SK-N-SH (cell line): ENCODE data around the gene CFTR. TPM values are rescaled to one million over a fixed set of nuclear protein-coding genes. Genes with fewer than 3 reads are reported as not detected.

Experiments used
- CTCF ChIA-PET: fragments of 300-600, 350-600 bp; formaldehyde crosslinking; extraction: SDS; loops from one replicate; lab custom pipeline; 2021; lab: Yijun Ruan, JAX
- POLR2A ChIA-PET: fragments of 350-600 bp; sonication (Branson Sonifier 250); formaldehyde crosslinking; extraction: SDS; loops from one replicate; lab custom pipeline; 2020; ENCODE audit warnings: antibody characterized with exemption, inconsistent platforms; lab: Yijun Ruan, JAX
- DNase-seq: peaks from one replicate; pipeline ENCODE4 v3.0.0; 2012
- H2AFZ ChIP-seq: fragments of 200-600 bp; sonication (generic); 2 replicates; pipeline ENCODE4 v1.8.1; 2016; ENCODE audit warnings: antibody characterized with exemption, mild to moderate bottlenecking, low read depth
- H3F3A ChIP-seq: fragments of 200-600 bp; sonication (generic); replicated peaks from 2 replicates; pipeline ENCODE3; 2016; ENCODE audit warnings: antibody characterized with exemption, mild to moderate bottlenecking; ENCODE audit not compliant: insufficient read depth
- H3K27ac ChIP-seq, 2 experiments: fragments of 200-500 bp in 1 of 2; fragments of 200-600 bp in 1 of 2; sonication (Bioruptor generic) in 1 of 2; sonication (generic), shearing (Covaris generic) in 1 of 2; 2 replicates each; pipeline versions ENCODE4 v1.5.1 to v1.6.1; 2014 to 2016; ENCODE audit warnings: low read depth in 2 of 2, inconsistent platforms in 1 of 2, low read length in 1 of 2, mild to moderate bottlenecking in 1 of 2, mixed read lengths in 1 of 2
- H3K27me3 ChIP-seq: fragments of 200-600 bp; sonication (generic), shearing (Covaris generic); 2 replicates; pipeline ENCODE4 v1.6.1; 2016; ENCODE audit warnings: mixed run types; ENCODE audit not compliant: insufficient read depth
- H3K36me3 ChIP-seq, 2 experiments: fragments of 200-500 bp in 1 of 2; fragments of 200-600 bp in 1 of 2; sonication (Bioruptor generic) in 1 of 2; sonication (generic) in 1 of 2; replicated peaks in 1 of 2; 2 replicates each; pipeline versions ENCODE3 to v1.5.1; 2014 to 2016; ENCODE audit warnings: low read length in 1 of 2, mild to moderate bottlenecking in 1 of 2; ENCODE audit not compliant: insufficient read depth in 2 of 2, control insufficient read depth in 1 of 2
- H3K4me1 ChIP-seq, 2 experiments: fragments of 200-500 bp in 1 of 2; fragments of 200-600 bp in 1 of 2; sonication (Bioruptor generic) in 1 of 2; sonication (generic), shearing (Covaris generic) in 1 of 2; 2 replicates each; pipeline versions ENCODE4 v1.5.1 to v1.6.1; 2014 to 2016; ENCODE audit warnings: low read depth in 1 of 2, low read length in 1 of 2, mixed run types in 1 of 2; ENCODE audit not compliant: insufficient read depth in 2 of 2, control insufficient read depth in 1 of 2
- H3K4me2 ChIP-seq: fragments of 200-600 bp; sonication (generic), shearing (Covaris generic); 2 replicates; pipeline ENCODE4 v1.6.1; 2017; ENCODE audit warnings: mixed run types
- H3K4me3 ChIP-seq, 2 experiments: fragments of 200-500 bp in 1 of 2; fragments of 200-600 bp in 1 of 2; sonication (Bioruptor generic) in 1 of 2; sonication (generic), shearing (Covaris generic) in 1 of 2; 2 replicates each; pipeline versions ENCODE4 v1.5.1 to v1.8.1; 2014 to 2016; ENCODE audit warnings: low read depth in 2 of 2, inconsistent platforms in 1 of 2, low read length in 1 of 2, mild to moderate bottlenecking in 1 of 2, mixed read lengths in 1 of 2, moderate library complexity in 1 of 2
- H3K79me2 ChIP-seq: fragments of 200-600 bp; sonication (generic); 2 replicates; pipeline ENCODE4 v1.8.1; 2017; ENCODE audit warnings: mild to moderate bottlenecking; ENCODE audit not compliant: insufficient read depth
- H3K9ac ChIP-seq: fragments of 200-600 bp; sonication (generic); 2 replicates; pipeline ENCODE4 v1.6.1; 2017; ENCODE audit warnings: mixed run types
- H3K9me2 ChIP-seq: fragments of 200-600 bp; sonication (generic); 2 replicates; pipeline ENCODE4 v1.6.1; 2017; ENCODE audit warnings: mixed run types
- H3K9me3 ChIP-seq: fragments of 200-600 bp; sonication (generic); 2 replicates; pipeline ENCODE4 v1.6.1; 2017; ENCODE audit warnings: mixed run types, mild to moderate bottlenecking, moderate library complexity
- H4K20me1 ChIP-seq: fragments of 200-600 bp; sonication (generic); 2 replicates; pipeline ENCODE4 v1.6.1; 2017; ENCODE audit warnings: mild to moderate bottlenecking, mixed run types; ENCODE audit not compliant: insufficient read depth
- ELF1 ChIP-seq: IDR thresholded peaks from 2 replicates; pipeline ENCODE4 v1.4.0; 2012
- EZH2phosphoT487 ChIP-seq: fragments of 200-600 bp; sonication (generic); IDR thresholded peaks from 2 replicates; pipeline ENCODE4 v1.6.1; 2017; ENCODE audit warnings: low read depth, mixed run types, mild to moderate bottlenecking, antibody characterized with exemption, moderate library complexity, borderline replicate concordance
- GABPA ChIP-seq: IDR thresholded peaks from 2 replicates; pipeline ENCODE4 v1.4.0; 2012; ENCODE audit warnings: low read depth, mild to moderate bottlenecking
- GATA2 ChIP-seq: sonication (generic); formaldehyde crosslinking; IDR thresholded peaks from 2 replicates; pipeline ENCODE4 v1.5.0; 2020; ENCODE audit warnings: mild to moderate bottlenecking, missing genetic modification reagents
- MEF2A ChIP-seq: IDR thresholded peaks from 2 replicates; pipeline ENCODE4 v1.4.0; 2012; ENCODE audit warnings: low read depth, borderline replicate concordance
- MXI1 ChIP-seq: IDR thresholded peaks from 2 replicates; pipeline ENCODE4 v1.6.1; 2012; ENCODE audit warnings: mild to moderate bottlenecking, low read depth, low read length, improper control_type of control experiment
- POLR2AphosphoS5 ChIP-seq: IDR thresholded peaks from 2 replicates; pipeline ENCODE4 v1.6.1; 2012; ENCODE audit warnings: low read depth, low read length
- RAD21 ChIP-seq: IDR thresholded peaks from 2 replicates; pipeline ENCODE4 v1.6.1; 2012; ENCODE audit warnings: mild to moderate bottlenecking, low read length
- TAF1 ChIP-seq: IDR thresholded peaks from 2 replicates; pipeline ENCODE4 v1.6.1; 2012; ENCODE audit warnings: low read depth, mild to moderate bottlenecking, low read length, moderate library complexity, borderline replicate concordance
- TCF12 ChIP-seq: IDR thresholded peaks from 2 replicates; pipeline ENCODE4 v1.4.0; 2012
- TEAD4 ChIP-seq: IDR thresholded peaks from 2 replicates; pipeline ENCODE4 v1.4.0; 2012; ENCODE audit warnings: mild to moderate bottlenecking, borderline replicate concordance; ENCODE audit not compliant: insufficient read depth
- YY1 ChIP-seq: IDR thresholded peaks from 2 replicates; pipeline ENCODE4 v1.4.0; 2012; ENCODE audit warnings: low read depth, mild to moderate bottlenecking
- WGBS: methylation state at CpG from one replicate; pipeline ENCODE4 v1.1.6; 2017; ENCODE audit warnings: low lambda C conversion rate; 5-methylcytosine and 5-hydroxymethylcytosine counted together
- polyA plus RNA-seq, 3 experiments: library from polyadenylated mRNA; depleted of rRNA; stranded (reverse); fragments of >200 nt; gene quantifications; 2 replicates each; pipeline ENCODE4 v1.2.3, GENCODE V29; 2012
- TF ChIP-seq, protein P1 (sequence below): IDR thresholded peaks from 2 replicates; pipeline ENCODE4 v1.4.0; 2012; ENCODE audit warnings: low read depth
- TF ChIP-seq, protein P2 (sequence below): fragments of 150-350 bp; IDR thresholded peaks from 2 replicates; pipeline ENCODE4 v1.6.1; 2016; ENCODE audit warnings: mild to moderate bottlenecking, low read depth, low read length
- TF ChIP-seq, protein P3 (sequence below): IDR thresholded peaks from 2 replicates; pipeline ENCODE4 v1.6.1; 2012; ENCODE audit warnings: mild to moderate bottlenecking, low read depth, low read length, moderate library complexity
- TF ChIP-seq, protein P4 (sequence below): fragments of 150-350 bp; IDR thresholded peaks from 2 replicates; pipeline ENCODE4 v1.6.1; 2017; ENCODE audit warnings: antibody characterized with exemption, low read length, low read depth, borderline replicate concordance
- TF ChIP-seq, protein P5 (sequence below): IDR thresholded peaks from 2 replicates; pipeline ENCODE4 v1.4.0; 2012; ENCODE audit warnings: low read depth, borderline replicate concordance
- TF ChIP-seq, protein P6 (sequence below): fragments of 200-600 bp; sonication (generic); IDR thresholded peaks from 2 replicates; pipeline ENCODE4 v1.6.1; 2017; ENCODE audit warnings: antibody characterized with exemption, mild to moderate bottlenecking, moderate library complexity

The CFTR gene
- polyA plus RNA-seq, 1 of the 3 experiments (the other 2 are of a cell fraction), result not detected

DNA sequence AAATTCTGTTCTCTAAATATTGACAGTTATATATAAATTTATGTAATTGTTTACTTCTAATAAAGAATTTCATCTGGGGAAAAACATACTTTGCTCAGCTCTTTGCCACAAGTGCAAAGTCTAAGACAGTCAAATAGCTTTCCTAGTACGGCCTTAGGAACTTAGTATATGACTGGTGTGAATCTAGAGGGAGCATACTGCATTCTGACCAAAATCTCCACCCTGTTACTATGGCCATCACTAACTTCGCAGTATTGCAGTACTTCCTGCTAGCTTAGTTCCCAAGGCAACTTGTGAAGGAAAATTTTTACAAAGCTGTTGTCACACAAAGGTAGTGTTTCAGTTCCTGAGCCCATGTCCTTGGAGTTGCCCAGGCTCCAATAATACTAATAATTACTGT is 181.5 kb downstream of the CFTR start (continued):
- TF ChIP-seq, protein P1, sequence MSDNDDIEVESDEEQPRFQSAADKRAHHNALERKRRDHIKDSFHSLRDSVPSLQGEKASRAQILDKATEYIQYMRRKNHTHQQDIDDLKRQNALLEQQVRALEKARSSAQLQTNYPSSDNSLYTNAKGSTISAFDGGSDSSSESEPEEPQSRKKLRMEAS, result no peak
- TF ChIP-seq TAF1 (no peak), RAD21 (no peak)
- TF ChIP-seq, protein P2, sequence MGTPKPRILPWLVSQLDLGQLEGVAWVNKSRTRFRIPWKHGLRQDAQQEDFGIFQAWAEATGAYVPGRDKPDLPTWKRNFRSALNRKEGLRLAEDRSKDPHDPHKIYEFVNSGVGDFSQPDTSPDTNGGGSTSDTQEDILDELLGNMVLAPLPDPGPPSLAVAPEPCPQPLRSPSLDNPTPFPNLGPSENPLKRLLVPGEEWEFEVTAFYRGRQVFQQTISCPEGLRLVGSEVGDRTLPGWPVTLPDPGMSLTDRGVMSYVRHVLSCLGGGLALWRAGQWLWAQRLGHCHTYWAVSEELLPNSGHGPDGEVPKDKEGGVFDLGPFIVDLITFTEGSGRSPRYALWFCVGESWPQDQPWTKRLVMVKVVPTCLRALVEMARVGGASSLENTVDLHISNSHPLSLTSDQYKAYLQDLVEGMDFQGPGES, result no peak
- TF ChIP-seq, protein P3, sequence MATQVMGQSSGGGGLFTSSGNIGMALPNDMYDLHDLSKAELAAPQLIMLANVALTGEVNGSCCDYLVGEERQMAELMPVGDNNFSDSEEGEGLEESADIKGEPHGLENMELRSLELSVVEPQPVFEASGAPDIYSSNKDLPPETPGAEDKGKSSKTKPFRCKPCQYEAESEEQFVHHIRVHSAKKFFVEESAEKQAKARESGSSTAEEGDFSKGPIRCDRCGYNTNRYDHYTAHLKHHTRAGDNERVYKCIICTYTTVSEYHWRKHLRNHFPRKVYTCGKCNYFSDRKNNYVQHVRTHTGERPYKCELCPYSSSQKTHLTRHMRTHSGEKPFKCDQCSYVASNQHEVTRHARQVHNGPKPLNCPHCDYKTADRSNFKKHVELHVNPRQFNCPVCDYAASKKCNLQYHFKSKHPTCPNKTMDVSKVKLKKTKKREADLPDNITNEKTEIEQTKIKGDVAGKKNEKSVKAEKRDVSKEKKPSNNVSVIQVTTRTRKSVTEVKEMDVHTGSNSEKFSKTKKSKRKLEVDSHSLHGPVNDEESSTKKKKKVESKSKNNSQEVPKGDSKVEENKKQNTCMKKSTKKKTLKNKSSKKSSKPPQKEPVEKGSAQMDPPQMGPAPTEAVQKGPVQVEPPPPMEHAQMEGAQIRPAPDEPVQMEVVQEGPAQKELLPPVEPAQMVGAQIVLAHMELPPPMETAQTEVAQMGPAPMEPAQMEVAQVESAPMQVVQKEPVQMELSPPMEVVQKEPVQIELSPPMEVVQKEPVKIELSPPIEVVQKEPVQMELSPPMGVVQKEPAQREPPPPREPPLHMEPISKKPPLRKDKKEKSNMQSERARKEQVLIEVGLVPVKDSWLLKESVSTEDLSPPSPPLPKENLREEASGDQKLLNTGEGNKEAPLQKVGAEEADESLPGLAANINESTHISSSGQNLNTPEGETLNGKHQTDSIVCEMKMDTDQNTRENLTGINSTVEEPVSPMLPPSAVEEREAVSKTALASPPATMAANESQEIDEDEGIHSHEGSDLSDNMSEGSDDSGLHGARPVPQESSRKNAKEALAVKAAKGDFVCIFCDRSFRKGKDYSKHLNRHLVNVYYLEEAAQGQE, result no peak

DNA sequence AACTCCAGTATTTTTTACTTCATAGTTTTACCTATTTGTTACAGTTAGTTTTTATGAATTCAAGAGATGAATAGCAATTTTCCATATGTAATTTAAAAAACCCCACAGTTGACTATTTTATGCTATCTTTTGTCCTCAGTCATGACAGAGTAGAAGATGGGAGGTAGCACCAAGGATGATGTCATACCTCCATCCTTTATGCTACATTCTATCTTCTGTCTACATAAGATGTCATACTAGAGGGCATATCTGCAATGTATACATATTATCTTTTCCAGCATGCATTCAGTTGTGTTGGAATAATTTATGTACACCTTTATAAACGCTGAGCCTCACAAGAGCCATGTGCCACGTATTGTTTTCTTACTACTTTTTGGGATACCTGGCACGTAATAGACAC is 184.2 kb downstream of the CFTR start:
- H3K9ac ChIP-seq, result no peak overlapping the region
- CTCF ChIA-PET, result interaction anchor here (0.9 to 1.1 kb wide), 2 partner anchors 12 to 25 kb away, joined by 3 read pairs; no protein-coding TSS in a partner anchor

More for the DNA sequence above, 184.2 kb downstream of the CFTR start:
- H3K4me1 ChIP-seq, result no peaks in the 10 kb centered on the region
- TF ChIP-seq GATA2 (CRISPR knock-in tag) (no peak), YY1 (no peak), MEF2A (no peak), GABPA (no peak), TAF1 (no peak), ELF1 (no peak), POLR2AphosphoS5 (no peak), MXI1 (no peak), TCF12 (no peak), TEAD4 (no peak), EZH2phosphoT487 (no peak)
- TF ChIP-seq, protein P4, sequence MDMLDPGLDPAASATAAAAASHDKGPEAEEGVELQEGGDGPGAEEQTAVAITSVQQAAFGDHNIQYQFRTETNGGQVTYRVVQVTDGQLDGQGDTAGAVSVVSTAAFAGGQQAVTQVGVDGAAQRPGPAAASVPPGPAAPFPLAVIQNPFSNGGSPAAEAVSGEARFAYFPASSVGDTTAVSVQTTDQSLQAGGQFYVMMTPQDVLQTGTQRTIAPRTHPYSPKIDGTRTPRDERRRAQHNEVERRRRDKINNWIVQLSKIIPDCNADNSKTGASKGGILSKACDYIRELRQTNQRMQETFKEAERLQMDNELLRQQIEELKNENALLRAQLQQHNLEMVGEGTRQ, result no peak
- TF ChIP-seq, protein P5, sequence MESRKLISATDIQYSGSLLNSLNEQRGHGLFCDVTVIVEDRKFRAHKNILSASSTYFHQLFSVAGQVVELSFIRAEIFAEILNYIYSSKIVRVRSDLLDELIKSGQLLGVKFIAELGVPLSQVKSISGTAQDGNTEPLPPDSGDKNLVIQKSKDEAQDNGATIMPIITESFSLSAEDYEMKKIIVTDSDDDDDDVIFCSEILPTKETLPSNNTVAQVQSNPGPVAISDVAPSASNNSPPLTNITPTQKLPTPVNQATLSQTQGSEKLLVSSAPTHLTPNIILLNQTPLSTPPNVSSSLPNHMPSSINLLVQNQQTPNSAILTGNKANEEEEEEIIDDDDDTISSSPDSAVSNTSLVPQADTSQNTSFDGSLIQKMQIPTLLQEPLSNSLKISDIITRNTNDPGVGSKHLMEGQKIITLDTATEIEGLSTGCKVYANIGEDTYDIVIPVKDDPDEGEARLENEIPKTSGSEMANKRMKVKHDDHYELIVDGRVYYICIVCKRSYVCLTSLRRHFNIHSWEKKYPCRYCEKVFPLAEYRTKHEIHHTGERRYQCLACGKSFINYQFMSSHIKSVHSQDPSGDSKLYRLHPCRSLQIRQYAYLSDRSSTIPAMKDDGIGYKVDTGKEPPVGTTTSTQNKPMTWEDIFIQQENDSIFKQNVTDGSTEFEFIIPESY, result no peak
- TF ChIP-seq, protein P6, sequence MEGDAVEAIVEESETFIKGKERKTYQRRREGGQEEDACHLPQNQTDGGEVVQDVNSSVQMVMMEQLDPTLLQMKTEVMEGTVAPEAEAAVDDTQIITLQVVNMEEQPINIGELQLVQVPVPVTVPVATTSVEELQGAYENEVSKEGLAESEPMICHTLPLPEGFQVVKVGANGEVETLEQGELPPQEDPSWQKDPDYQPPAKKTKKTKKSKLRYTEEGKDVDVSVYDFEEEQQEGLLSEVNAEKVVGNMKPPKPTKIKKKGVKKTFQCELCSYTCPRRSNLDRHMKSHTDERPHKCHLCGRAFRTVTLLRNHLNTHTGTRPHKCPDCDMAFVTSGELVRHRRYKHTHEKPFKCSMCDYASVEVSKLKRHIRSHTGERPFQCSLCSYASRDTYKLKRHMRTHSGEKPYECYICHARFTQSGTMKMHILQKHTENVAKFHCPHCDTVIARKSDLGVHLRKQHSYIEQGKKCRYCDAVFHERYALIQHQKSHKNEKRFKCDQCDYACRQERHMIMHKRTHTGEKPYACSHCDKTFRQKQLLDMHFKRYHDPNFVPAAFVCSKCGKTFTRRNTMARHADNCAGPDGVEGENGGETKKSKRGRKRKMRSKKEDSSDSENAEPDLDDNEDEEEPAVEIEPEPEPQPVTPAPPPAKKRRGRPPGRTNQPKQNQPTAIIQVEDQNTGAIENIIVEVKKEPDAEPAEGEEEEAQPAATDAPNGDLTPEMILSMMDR, result no peak
- H3K4me3 ChIP-seq, result no peak overlapping the region
- no peaks in the 10 kb centered on the region for H3K9me3 ChIP-seq
- 8% methylated on average over 3 of the region's 3 CpGs for WGBS
- H3K27me3 ChIP-seq, result no peaks in the 10 kb centered on the region
- H2AFZ ChIP-seq, result no peak overlapping the region
- POLR2A ChIA-PET, result no interaction called here
- H3K79me2 ChIP-seq, result no peaks in the 10 kb centered on the region
- DNase-seq, result no peak
- no peaks in the 10 kb centered on the region for H3K36me3 ChIP-seq
- H3K4me2 ChIP-seq, result no peak overlapping the region
- no peaks in the 10 kb centered on the region for H4K20me1 ChIP-seq
- H3K27ac ChIP-seq, result no peak overlapping the region
- H3F3A ChIP-seq, result no peaks in the 10 kb centered on the region
- 0 out of 2 replicates have a peak, but pooled peaks cover 3% of the 10 kb centered on the region for H3K9me2 ChIP-seq
